HG03469 (cell line): ENCODE data around the gene ZDHHC3.

ENCODE experiments used
- ATAC-seq: cut with Tn5 transposase; IDR thresholded peaks from one replicate; pipeline ENCODE4 v1.9.1; 2021; ENCODE audit warnings: mild to moderate bottlenecking, moderate library complexity, moderate number of reproducible peaks; ENCODE audit not compliant: unreplicated experiment

The ZDHHC3 gene

DNA sequence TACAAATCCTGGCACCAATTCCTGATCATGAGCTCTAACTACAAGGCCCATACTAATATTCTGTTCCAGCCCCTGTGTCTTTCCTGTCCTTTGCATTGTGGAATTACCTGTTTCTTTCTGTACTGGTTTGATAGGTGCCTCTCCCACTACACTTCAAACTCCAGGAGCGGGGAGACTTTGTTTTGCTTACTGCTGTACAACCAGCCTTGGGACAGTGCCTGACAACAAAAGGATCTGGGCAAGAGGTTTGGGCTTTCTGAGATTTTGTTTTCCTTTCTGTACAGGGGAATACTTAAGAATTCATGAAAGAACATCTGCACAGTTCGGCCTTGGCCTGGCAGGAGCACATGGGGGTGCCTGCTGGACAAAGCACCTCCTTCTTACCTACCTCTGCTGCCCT, 45.1 kb downstream of the ZDHHC3 start:
- no peak for ATAC-seq

GRCh38 chr3:44929782-44930181, 46.2 kb downstream of the ZDHHC3 start:
- no peak for ATAC-seq

DNA sequence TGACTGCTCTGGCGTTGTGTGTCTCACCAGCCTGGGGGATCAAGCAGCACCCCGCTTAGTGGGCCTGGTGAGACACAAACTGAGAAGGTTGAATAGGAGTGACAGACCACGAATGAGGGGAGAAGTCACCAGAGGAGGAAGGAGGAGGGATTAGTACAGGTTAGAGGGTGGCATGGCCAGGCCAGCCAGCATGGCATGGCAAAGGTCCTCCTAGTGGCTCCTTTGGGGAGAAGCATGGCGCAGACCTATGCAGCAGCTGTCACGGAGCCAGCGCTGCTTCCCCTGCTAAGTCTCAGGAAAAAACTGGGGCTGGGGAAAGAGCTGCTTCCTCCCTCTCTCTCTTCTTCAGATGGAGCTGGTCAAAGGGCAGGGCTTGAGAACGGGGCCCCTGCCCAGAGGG, 48.6 kb downstream of the ZDHHC3 start:
- ATAC-seq, result no peak

DNA sequence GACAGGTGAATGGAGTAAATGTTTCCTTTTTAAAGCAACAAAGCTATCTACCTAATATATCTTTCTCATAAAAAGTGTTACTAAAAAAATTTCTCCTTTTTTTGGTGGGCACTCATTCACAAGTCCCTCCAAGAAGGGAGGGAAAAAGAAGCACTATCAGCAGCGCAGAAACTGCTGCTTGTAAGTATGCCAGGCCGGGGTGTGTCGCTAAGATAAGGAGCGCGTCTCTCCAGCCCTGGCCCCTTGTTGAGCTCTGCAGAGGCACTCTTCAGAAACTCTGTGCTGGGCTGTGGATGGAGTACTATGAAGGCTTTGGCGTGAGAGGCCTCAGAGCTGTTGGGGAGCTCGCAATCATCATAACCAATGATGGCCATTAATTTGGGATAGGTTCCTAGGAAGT, 49.1 kb downstream of the ZDHHC3 start:
- ATAC-seq, result no peak

DNA sequence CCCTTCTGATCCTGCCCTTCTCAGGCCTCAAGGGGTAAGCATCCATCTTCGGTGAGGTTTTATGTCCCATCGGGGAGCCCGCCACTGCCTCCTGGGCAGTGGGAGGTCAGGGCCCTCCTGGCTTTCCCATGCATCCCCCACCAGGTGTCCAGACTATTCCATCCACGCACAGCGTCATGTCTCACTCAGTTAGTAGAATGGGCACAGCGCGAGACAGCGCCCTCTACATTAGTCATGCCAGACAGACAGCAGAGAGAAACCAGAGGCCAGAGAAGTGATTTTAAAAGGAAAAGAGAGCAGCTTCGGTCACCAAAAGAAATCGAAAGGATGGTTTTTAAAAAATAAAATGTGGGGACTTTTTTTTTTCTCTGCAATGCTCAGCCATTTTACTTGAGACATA, 49.8 kb downstream of the ZDHHC3 start:
- no peak for ATAC-seq

- ATAC-seq, result no peak
These were observed 51.4 kb downstream of the ZDHHC3 start for GRCh38 chr3:44924457-44925084.

GRCh38 chr3:44923632-44924456, 52.1 kb downstream of the ZDHHC3 start:
- no peak for ATAC-seq

GRCh38 chr3:44920081-44920480, 55.9 kb downstream of the ZDHHC3 start:
- ATAC-seq, result no peak

- ATAC-seq, result no peak
These were observed 57.4 kb downstream of the ZDHHC3 start for GRCh38 chr3:44918581-44918980.

DNA sequence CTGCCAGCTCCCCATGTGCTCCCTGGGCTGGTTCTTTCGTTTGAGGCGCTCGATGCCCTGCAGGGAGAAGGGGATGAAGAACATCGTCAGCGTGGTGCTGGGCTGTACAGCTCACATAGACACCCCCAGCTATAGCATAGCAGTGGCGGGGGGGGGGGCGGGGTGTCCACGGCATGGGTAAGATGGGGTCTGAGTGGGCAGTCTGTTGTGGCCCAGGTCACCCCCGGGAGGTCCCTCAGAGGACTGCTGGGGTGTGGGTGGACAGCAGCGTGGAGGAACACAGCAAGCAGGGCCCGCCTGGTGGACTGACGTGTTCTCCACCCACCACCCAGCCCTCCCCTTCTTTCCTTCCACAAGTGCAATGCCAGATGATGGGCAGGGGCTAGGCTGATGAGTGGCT, 57.9 kb downstream of the ZDHHC3 start:
- no peak for ATAC-seq

- no peak for ATAC-seq
These were observed 60.1 kb downstream of the ZDHHC3 start for GRCh38 chr3:44915702-44916438.

GRCh38 chr3:44914936-44915335, 61.0 kb downstream of the ZDHHC3 start:
- ATAC-seq, result no peak

DNA sequence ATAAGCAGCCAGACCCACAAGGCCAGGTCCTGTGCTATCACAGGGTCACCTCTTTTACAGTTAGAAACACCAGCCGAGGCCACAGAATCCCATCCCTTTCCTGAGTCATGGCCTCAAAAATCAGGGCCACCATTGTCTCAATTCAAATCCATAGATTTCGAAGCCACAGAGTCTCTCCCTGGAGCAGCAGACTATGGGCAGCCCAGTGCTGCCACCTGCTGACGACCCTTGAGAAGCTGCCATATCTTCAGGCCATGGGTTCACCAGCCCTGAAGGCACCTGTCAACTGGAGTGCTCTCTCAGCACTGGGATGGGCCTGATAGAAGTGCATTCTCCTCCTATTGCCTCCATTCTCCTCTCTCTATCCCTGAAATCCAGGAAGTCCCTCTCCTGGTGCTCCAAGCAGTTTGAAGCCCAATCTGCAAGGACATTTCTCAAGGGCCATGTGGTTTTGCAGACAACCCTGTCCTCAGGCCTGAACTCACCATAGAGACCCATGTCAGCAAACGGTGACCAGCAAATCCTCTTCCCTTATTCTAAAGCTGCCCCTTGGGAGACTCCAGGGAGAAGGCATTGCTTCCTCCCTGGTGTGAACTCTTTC, 62.0 kb downstream of the ZDHHC3 start:
- no peak for ATAC-seq

GRCh38 chr3:44910693-44911092, 65.3 kb downstream of the ZDHHC3 start:
- no peak for ATAC-seq

DNA sequence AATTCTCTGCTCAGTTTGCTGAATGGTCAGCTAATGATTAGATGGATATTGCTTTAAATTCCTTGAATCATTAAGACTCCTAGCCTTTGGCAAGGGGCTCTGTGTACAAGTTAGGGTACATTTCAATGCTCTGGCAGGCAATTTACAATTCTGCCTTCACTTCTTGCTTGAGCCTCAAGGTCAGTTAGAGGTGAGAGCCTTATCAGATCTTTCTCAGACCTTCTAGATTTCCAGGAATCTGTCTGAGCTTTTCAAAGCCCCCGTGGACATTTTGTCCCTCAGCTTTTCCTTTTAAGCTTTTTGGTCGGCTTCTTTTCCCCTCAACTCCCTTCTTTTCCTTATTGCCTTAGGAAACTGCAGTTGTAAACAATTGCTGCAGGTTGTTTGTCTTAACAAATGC, 66.9 kb downstream of the ZDHHC3 start:
- ATAC-seq, result no peak

GRCh38 chr3:44907612-44908011, 68.4 kb downstream of the ZDHHC3 start:
- ATAC-seq, result no peak

DNA sequence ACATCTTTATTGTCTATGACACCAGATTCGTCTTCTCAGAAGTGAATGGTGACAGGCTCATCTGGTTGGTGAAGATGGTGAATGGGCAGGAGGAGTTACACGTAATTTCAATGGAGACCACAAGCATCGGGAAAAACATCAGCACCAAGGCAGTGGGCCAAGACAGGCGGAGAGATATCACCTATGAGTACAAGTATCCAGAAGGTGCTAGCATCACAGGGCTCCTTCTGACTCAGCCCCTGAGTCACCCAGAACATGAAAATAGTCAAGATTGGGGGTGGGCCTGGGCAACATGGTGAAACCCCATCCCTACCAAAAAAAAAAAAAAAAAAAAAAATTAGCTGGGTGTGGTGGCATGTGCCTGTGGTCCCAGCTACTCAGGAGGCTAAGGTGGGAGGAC, 69.0 kb downstream of the ZDHHC3 start:
- ATAC-seq, result no peak

- ATAC-seq, result no peak
These were observed 70.4 kb downstream of the ZDHHC3 start for GRCh38 chr3:44905446-44906157.

GRCh38 chr3:44903751-44904150, 72.2 kb downstream of the ZDHHC3 start:
- ATAC-seq, result no peak

DNA sequence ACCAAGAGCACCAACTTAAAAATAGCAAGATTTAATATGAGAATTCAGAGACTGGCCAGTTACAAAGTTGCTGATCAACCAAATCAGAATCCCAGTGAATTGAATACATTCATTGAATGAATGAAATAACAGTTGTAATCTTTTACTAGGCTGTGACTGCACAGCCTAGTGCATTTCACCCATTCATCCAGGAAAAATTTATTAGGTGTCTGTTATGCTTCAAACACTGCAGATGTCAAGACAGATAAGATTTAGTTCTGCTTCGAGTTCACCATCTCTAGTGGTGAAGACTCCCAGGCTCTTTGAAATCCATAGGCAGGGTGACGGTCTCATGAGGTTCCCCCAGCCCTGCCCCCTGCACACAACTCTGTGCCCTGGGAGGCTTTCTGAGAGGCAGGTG, 72.7 kb downstream of the ZDHHC3 start:
- ATAC-seq, result no peak

DNA sequence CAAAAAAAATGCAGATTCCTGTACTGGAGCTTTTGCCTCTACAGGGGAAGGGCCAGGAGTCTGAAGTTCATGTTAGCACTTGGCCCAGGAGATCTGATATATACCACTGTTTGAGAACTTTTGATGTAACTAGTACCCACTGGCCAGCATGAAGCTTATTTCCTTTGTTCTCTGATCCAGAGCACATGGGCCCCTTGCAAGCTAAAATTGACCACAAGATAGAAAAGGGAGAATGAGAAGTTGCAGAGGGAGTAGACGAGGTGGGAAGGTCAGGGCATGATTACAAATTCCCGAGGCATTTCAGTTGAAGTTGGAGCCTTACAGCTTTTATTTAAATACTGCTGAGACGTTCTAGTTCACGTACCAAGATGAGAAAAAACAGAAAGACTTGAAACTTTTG, 73.3 kb downstream of the ZDHHC3 start:
- no peak for ATAC-seq
